IMR-90 (cell line): ENCODE measurements around the gene GAREM1. TPM values are rescaled to one million over a fixed set of nuclear protein-coding genes. Genes with fewer than 3 reads are reported as not detected.

Experiments
- ATAC-seq: fragments of 200-7000 bp; cut with Tn5 transposase; 2 replicates; pipeline ENCODE4 v1.9.1; 2020; ENCODE audit warnings: low read depth, mild to moderate bottlenecking, moderate library complexity
- BruUV-seq: library from RNA; stranded (reverse); fragments of 400-500 nt; replicated peaks from 2 replicates; lab custom pipeline; 2021; lab: Mats Ljungman, UMichigan
- CTCF ChIA-PET: fragments of 300-600 bp; formaldehyde crosslinking; extraction: SDS; loops from one replicate; lab custom pipeline; 2021; ENCODE audit warnings: antibody characterized with exemption; lab: Yijun Ruan, JAX
- POLR2A ChIA-PET: fragments of 300-600 bp; sonication (Branson Sonifier 250); formaldehyde crosslinking; loops from one replicate; lab custom pipeline; 2022; ENCODE audit warnings: antibody characterized with exemption; ENCODE audit not compliant: unreplicated experiment; lab: Charles Lee
- DNase-seq: peaks from one replicate; pipeline ENCODE4 v3.0.0; 2013
- H2AFZ ChIP-seq: replicated peaks from 2 replicates; pipeline ENCODE3; 2013; ENCODE audit warnings: low read length, mild to moderate bottlenecking; ENCODE audit not compliant: poor library complexity
- H2AK5ac ChIP-seq: 2 replicates; pipeline ENCODE4 v1.6.1; 2013; ENCODE audit warnings: low read depth, low read length, inconsistent platforms
- H2AK9ac ChIP-seq: replicated peaks from 2 replicates; pipeline ENCODE3; 2013; ENCODE audit warnings: mild to moderate bottlenecking, low read depth, low read length, moderate library complexity; ENCODE audit not compliant: poor library complexity
- H2BK120ac ChIP-seq: 2 replicates; pipeline ENCODE4 v1.6.1; 2013; ENCODE audit warnings: low read depth, low read length, inconsistent platforms
- H2BK15ac ChIP-seq: 3 replicates; pipeline ENCODE4 v1.6.1; 2013; ENCODE audit warnings: low read depth, low read length, inconsistent platforms
- H2BK20ac ChIP-seq: 2 replicates; pipeline ENCODE4 v1.6.1; 2013; ENCODE audit warnings: low read depth, mild to moderate bottlenecking, inconsistent platforms, low read length, moderate library complexity
- H2BK5ac ChIP-seq: 2 replicates; pipeline ENCODE4 v1.6.1; 2013; ENCODE audit warnings: mild to moderate bottlenecking, low read depth, low read length, inconsistent platforms; ENCODE audit not compliant: poor library complexity, severe bottlenecking
- H3K14ac ChIP-seq: replicated peaks from 2 replicates; pipeline ENCODE4 v1.6.1; 2013; ENCODE audit warnings: low read depth, low read length, inconsistent platforms
- H3K18ac ChIP-seq: 2 replicates; pipeline ENCODE4 v1.6.1; 2013; ENCODE audit warnings: low read depth, low read length, control low read depth
- H3K23ac ChIP-seq: 2 replicates; pipeline ENCODE4 v1.6.1; 2013; ENCODE audit warnings: low read depth, low read length, inconsistent platforms
- H3K27ac ChIP-seq: 2 replicates; pipeline ENCODE4 v1.5.1; 2013; ENCODE audit warnings: mild to moderate bottlenecking, control low read depth, low read length; ENCODE audit not compliant: insufficient read depth
- H3K27me3 ChIP-seq: 2 replicates; pipeline ENCODE4 v1.6.1; 2013; ENCODE audit warnings: low read length; ENCODE audit not compliant: control insufficient read depth, insufficient read depth
- H3K36me3 ChIP-seq: 2 replicates; pipeline ENCODE4 v1.6.1; 2013; ENCODE audit warnings: low read length, mixed read lengths; ENCODE audit not compliant: control insufficient read depth, insufficient read depth
- H3K4ac ChIP-seq: 2 replicates; pipeline ENCODE4 v1.6.1; 2013; ENCODE audit warnings: low read depth, low read length, inconsistent platforms
- H3K4me1 ChIP-seq: 2 replicates; pipeline ENCODE4 v1.6.1; 2013; ENCODE audit warnings: low read length, mixed read lengths; ENCODE audit not compliant: control insufficient read depth, insufficient read depth
- H3K4me2 ChIP-seq: 2 replicates; pipeline ENCODE4 v1.6.1; 2013; ENCODE audit warnings: low read depth, mild to moderate bottlenecking, control low read depth, low read length, moderate library complexity
- H3K4me3 ChIP-seq: 2 replicates; pipeline ENCODE4 v1.5.1; 2013; ENCODE audit warnings: low read depth, mild to moderate bottlenecking, control low read depth, low read length, moderate library complexity; ENCODE audit not compliant: insufficient read depth
- H3K56ac ChIP-seq: 2 replicates; pipeline ENCODE4 v1.6.1; 2013; ENCODE audit warnings: low read length, inconsistent platforms; ENCODE audit not compliant: insufficient read depth; ENCODE audit errors: extremely low read depth
- H3K79me1 ChIP-seq, 2 experiments: 2 replicates each; pipeline ENCODE4 v1.6.1; 2013; ENCODE audit warnings: low read length in 2 of 2, inconsistent platforms in 1 of 2, low read depth in 1 of 2
- H3K9ac ChIP-seq: 2 replicates; pipeline ENCODE4 v1.6.1; 2013; ENCODE audit warnings: low read depth, low read length, control low read depth
- H3K9me1 ChIP-seq: 2 replicates; pipeline ENCODE4 v1.6.1; 2013; ENCODE audit warnings: low read length, inconsistent platforms; ENCODE audit not compliant: insufficient read depth
- H3K9me3 ChIP-seq: 2 replicates; pipeline ENCODE4 v1.6.1; 2013; ENCODE audit warnings: low read length; ENCODE audit not compliant: control insufficient read depth, insufficient read depth
- H4K20me1 ChIP-seq: 2 replicates; pipeline ENCODE4 v1.6.1; 2013; ENCODE audit warnings: low read length, inconsistent platforms; ENCODE audit not compliant: insufficient read depth
- H4K5ac ChIP-seq: 2 replicates; pipeline ENCODE4 v1.6.1; 2013; ENCODE audit warnings: mild to moderate bottlenecking, low read depth, low read length, control low read depth
- H4K8ac ChIP-seq, 2 experiments: 2 replicates each; pipeline ENCODE4 v1.6.1; 2013; ENCODE audit warnings: low read depth in 2 of 2, low read length in 2 of 2, control low read depth in 1 of 2, inconsistent platforms in 1 of 2
- H4K91ac ChIP-seq: 2 replicates; pipeline ENCODE4 v1.6.1; 2013; ENCODE audit warnings: low read depth, low read length, inconsistent platforms; ENCODE audit not compliant: insufficient read depth
- BHLHE40 ChIP-seq: fragments of 150-350 bp; IDR thresholded peaks from 2 replicates; pipeline ENCODE4 v1.6.1; 2016; ENCODE audit warnings: mild to moderate bottlenecking, low read depth, low read length
- CEBPB ChIP-seq: IDR thresholded peaks from 2 replicates; pipeline ENCODE4 v1.6.1; 2012; ENCODE audit warnings: low read depth, low read length, improper control_type of control experiment
- POLR2A ChIP-seq: IDR thresholded peaks from 2 replicates; pipeline ENCODE4 v1.6.1; 2012; ENCODE audit warnings: mild to moderate bottlenecking, low read depth, low read length
- WGBS, 2 experiments: methylation state at CpG; one replicate each; pipeline versions ENCODE4 v1.1.5 to v1.1.7; 2013; ENCODE audit warnings: missing lambda C conversion rate in 2 of 2; ENCODE audit not compliant: insufficient read length in 1 of 2; ENCODE audit errors: extremely low coverage in 2 of 2; 5-methylcytosine and 5-hydroxymethylcytosine counted together
- dilution Hi-C: fragments of 300-500 bp; cut with HindIII; formaldehyde crosslinking; loops from one replicate; pipeline ENCODE4 v1.14.3; 2018; ENCODE audit warnings: low sequenced_read_pairs; ENCODE audit not compliant: unreplicated experiment
- in situ Hi-C: fragments of 300-500 bp; cut with MboI; formaldehyde crosslinking; loops from 3 replicates; pipeline ENCODE4 v1.14.3; 2019; ENCODE audit warnings: low sequenced_read_pairs, inconsistent platforms, mixed read lengths
- intact Hi-C: fragments of 100-400 bp; cut with micrococcal nuclease; formaldehyde crosslinking; loops from 2 replicates; pipeline ENCODE4 v1.10.0; 2022
- polyA plus RNA-seq, 3 experiments: library from polyadenylated mRNA; depleted of rRNA; stranded (reverse); fragments of >200 nt; gene quantifications; 2 replicates each; pipeline ENCODE4 v1.2.3, GENCODE V29; 2012; ENCODE audit warnings: low replicate concordance in 1 of 3
- total RNA-seq: library from RNA; depleted of rRNA; stranded (reverse); fragments of >200 nt; gene quantifications from 2 replicates; pipeline ENCODE4 v1.2.3, GENCODE V29; 2012

GAREM1 gene
- total and polyA plus RNA-seq, 2 of the 4 experiments (the other 2 are of a cell fraction), result 1.4 to 2.3 TPM

- dilution Hi-C loops, result loop anchor here (25.0 kb wide), 1 partner anchor 186 kb away; the partner anchor contains the start of gene GAREM1
- DNase-seq, result no peak
- H4K8ac ChIP-seq, result no peak overlapping the region
- no peaks in the 10 kb centered on the region for H3K36me3 ChIP-seq
- ChIA-PET CTCF (interaction anchor here (1.8 kb wide), 1 partner anchor 194 kb away, joined by 14 read pairs; the partner anchor contains the start of gene GAREM1), POLR2A (interaction anchor here (0.7 kb wide), 1 partner anchor 198 kb away, joined by 3 read pairs; no protein-coding TSS in a partner anchor)
- no peak overlapping the region for H2AK9ac ChIP-seq
- no peak overlapping the region for H2BK20ac ChIP-seq
- no peak overlapping the region for H2AK5ac ChIP-seq
- no peak overlapping the region for H2BK120ac ChIP-seq
- H4K91ac ChIP-seq, result no peak overlapping the region
- no TSS peak for BruUV-seq
- no peak overlapping the region for H2BK15ac ChIP-seq
- no peaks in the 10 kb centered on the region for H3K27me3 ChIP-seq
- intact Hi-C loops, result no loop called here
- H3K9me3 ChIP-seq, result no peaks in the 10 kb centered on the region
- H3K56ac ChIP-seq, result no peak overlapping the region
- H3K79me1 ChIP-seq, result no peaks in the 10 kb centered on the region
- H3K9me1 ChIP-seq, result no peaks in the 10 kb centered on the region
- no peak overlapping the region for H2BK5ac ChIP-seq
- H3K23ac ChIP-seq, result no peak overlapping the region
- H4K20me1 ChIP-seq, result no peaks in the 10 kb centered on the region
- H2AFZ ChIP-seq, result no peak overlapping the region
- ATAC-seq, result no peak
- no peak overlapping the region for H3K27ac ChIP-seq
- no peak overlapping the region for H4K5ac ChIP-seq
- no peaks in the 10 kb centered on the region for H3K4me1 ChIP-seq
- H3K18ac ChIP-seq, result no peak overlapping the region
- H3K4me2 ChIP-seq, result no peak overlapping the region
- in situ Hi-C loops, result loop anchor here (5.0 kb wide), 2 partner anchors 196 to 276 kb away; partner anchors contain the start of gene GAREM1
- no peak overlapping the region for H3K9ac ChIP-seq
- WGBS, 2 experiments, result no CpG with 5 or more reads among the region's 2 CpGs
- TF ChIP-seq POLR2A, result no peak
- no peak for TF ChIP-seq CEBPB
- no peak for TF ChIP-seq BHLHE40
- no peak overlapping the region for H3K4ac ChIP-seq
- H3K14ac ChIP-seq, result no peak overlapping the region
- no peak overlapping the region for H3K4me3 ChIP-seq
Observed at GRCh38 chr18:32276256-32276655, 194.4 kb downstream of the GAREM1 start.
